CD4-positive, alpha-beta T cell treated with Interleukin-2 at 100 ng/mL for 4 hours (primary cell): ENCODE data around the gene PIK3IP1.
"Not testable (repeated sequence)": the region's sequence is repeated elsewhere in the genome, so short reads cannot be mapped to it uniquely, and the experiment has no call there.

ENCODE experiments used
- DNase-seq: peaks from one replicate; pipeline ENCODE4 v3.0.0-alpha.2; 2020; ENCODE audit warnings: low spot score

The PIK3IP1 gene

DNA sequence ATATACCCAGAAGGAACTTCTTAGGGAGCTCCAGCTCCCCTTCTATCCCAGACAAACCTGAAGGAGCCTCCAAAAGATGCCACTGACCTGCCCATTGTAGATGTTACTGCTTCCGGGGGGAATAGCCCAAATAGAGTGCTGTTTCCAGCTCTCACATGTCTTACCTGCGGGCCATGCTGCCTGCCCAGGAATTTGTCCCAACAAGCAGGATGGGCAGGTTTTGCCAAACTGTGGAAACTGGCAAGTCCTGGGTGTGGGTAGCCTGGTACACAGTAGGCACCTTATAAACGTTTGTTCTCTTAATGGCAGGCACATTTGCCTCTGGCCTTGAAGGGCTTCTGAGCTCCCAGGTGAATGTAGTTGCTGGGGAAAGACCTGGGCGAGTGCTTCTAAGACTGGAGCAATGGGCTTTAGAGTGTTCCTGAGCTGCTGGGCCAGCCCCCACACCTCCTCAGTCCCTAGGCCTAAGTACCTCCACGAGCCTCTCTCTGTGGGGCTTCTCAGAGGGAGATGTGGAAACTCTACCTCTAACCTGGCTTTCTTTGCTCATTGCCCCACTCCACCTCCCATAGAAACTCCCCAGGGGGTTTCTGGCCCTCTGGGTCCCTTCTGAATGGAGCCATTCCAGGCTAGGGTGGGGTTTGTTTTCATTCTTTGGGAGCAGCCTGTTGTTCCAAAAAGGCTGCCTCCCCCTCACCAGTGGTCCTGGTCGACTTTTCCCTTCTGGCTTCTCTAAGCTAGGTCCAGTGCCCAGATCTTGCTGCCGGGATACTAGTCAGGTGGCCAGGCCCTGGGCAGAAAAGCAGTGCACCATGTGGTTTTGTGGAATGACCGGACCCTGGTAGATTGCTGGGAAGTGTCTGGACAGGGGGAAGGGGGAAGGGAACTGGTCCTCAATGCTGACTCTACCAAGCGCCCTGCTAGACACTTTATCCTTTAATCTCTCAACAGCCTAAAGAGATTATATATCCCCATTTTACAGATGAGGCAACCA is 43.0 kb downstream of the PIK3IP1 start:
- no peak for DNase-seq

DNA sequence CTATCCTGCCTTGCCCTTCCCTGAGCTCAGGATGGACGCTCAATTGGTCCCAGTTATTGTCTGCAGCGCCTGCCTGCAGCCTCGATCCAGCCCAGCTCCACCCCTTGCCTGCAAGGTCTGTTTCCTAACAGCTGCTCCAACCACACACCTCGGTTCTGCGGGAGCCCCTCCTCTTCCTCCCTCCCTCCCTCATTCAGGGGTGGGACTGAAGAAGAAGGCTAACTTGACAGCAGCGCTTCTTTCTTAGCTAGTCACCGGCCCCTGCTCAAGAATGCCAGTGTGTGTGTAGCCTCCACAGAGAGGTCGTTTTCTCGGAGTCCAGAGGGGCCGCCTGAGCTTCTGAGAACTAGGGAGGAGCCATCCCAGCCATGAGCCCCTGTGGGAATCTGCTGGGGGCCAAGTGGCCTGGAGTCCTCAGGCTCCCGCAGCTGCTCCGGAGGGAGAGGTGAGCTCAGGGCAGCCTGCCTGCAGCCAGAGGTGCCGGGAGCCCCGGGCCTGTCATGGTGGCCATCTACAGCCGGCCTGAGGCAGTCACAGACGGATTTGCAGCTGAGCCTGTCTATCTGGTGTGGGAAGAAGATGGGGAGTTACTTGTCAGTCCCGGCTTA is 44.0 kb downstream of the PIK3IP1 start:
- peak; percentile 66 for DNase-seq

DNA sequence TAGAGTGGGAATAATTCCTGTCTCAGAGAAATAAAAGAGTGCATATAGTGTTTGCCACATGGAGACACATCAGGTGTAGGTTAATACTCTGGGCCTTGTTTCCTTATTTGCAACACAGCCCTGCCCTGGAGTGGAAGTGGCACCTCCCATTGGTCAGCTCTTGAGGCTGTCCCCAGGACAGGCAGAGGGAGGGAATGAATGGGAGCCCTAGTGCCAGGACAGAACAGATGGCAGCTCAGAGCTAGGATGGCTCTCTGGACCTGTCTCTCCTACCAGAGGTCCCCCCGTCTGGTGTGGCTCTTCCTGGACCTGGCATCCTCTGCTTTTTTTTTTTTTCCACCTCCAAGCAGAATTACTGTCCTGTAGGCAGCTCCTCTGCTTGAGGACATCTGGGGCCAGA is 44.6 kb downstream of the PIK3IP1 start:
- no peak for DNase-seq

DNA sequence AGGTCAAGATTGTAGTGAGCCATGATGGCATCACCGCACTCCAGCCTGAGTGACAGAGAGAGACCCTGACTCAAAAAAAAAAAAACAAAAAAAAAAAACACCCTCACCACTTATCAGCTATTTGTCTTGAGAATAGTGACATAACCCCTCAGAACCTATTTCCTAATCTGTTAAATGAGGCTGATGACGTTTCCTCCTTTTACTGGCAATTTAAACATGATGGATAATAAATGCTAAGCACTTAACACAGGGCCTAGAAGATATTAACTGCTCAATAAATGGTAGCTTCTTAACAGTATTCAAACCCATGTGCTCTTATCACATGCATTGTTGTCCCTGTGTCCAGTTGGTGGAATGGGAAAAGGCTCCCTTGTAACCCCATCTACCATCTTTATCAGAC is 45.6 kb downstream of the PIK3IP1 start:
- DNase-seq = no peak

DNA sequence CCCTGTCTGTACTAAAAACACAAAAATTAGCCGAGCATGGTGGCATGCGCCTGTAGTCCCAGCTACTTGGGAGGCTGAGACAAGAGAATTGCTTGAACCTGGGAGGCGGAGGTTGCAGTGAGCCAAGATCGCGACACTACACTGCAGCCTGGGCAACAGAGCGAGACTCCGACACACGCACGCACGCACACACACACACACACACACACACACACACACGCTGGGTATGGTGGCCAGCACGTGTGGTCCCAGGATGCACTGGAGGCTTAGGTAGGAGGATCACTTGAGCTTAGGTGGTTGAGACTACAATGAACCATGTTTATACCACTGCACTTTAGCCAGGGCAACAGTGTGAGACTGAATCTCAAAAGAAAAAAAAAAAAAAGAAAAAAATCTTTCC is 46.3 kb downstream of the PIK3IP1 start:
- not testable (repeated sequence) for DNase-seq

DNA sequence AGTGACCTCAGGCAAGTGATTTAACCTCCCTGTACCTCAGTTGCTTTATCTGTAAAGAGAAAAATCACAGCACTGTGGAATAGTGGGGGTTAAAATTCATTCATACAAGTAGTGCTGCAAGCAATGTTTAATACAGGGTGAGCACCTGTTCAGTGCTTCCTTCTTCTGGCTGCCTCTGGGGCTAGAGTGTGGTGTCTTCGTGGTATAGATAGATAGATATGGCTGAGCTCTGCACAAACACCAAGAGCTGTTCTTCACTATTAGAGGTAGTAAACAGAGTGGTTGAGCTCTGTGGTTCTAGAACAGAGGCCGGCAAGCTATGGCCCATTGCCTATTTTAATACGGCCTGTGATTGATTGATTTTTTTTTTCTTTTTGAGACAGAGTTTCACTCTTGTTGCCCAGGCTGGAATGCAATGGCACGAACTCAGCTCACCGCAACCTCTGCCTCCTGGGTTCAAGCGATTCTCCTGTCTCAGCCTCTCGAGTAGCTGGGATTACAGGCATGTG is 47.3 kb downstream of the PIK3IP1 start:
- DNase-seq = no peak

DNA sequence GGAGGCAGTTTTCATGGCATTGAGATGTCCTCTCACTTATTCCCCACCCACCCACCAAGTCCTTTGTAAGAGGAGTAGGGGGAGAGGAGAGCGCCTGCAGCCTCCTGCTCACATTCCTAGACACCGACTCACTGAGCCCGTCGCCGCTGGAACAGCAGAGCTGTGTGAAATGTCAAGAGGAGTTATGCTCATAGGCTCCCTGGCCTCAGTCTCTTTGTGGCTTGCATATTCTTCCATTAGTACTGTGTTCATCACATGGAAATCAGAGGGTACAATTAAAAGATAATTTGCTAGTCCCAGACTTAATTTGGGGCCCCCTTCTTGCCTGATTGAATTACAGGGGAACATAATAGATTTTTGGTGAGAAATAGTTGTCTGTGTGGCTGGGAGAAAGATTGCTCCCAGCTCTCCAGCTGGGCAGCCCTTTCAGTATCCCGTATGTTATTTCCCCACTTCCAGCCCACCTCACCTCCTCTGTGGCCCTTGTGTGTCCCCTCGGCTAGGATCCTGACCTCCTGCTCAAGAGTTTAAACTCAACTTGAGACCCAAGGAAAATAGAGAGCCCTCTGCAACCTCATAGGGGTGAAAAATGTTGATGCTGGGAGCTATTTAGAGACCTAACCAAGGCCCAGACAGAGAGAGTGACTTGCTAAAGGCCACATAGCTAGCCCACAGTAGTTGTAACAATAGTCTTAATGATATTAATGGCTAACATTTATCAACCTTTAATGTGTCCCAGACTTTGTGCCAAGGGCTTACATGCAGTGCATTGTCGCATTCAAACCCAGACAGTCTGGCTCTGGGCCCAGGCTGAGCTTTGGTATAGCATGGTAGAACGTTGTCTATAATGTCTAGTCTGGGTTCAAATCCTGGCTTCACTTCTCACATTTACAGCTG is 48.0 kb downstream of the PIK3IP1 start:
- no peak for DNase-seq

DNA sequence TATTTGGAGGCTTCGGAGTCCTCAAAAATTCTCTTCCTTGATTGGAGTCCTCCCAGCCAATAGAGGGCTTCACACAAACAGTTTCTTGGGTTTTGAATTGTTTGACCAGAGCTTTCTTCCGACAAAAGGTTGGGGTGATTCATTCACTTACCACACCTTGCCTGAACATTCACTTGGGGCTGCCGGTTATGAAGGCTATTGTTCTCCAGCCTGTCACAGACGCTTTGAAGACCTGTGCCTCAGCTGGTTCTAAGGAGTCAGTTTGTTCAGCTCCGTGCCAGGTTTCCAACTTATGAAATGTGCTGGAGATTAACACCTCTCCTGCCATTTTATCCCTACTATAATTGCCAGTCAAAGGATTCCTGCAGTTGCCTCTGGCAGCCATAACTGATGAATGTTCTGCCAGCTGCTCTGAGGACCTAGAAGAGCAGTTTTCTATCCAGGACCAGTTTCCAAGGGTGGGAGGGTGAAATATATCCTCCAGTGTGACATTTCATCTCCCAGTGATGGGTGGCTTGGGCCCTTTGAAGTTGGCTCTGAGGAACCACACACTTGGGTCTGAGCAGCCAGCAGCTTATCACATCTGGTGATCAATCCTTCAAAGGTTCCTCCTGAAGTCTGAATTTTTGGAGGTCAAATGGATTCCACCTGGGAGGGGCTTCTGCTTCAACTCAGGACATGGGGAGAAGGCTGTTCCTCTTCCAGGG is 48.8 kb downstream of the PIK3IP1 start:
- DNase-seq = no peak

DNA sequence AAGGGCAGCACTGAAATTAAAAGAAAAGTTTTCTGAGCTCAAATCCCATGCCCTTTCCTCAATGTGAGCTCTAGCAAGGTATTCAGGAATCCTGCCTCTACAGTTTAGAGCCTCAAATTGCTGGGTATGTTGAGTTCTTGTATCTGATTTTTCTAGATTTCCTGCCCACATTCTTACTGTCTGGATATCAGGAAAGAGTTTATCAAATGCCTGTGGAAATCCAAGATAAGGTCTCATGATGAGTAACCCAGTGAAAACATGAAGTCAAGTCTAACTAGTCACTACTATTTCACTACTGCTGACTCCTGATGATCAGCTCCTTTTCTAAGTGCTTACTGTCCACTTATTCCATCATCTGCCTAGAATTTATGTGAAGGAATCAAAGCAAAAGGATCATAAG is 50.4 kb downstream of the PIK3IP1 start:
- DNase-seq = no peak

DNA sequence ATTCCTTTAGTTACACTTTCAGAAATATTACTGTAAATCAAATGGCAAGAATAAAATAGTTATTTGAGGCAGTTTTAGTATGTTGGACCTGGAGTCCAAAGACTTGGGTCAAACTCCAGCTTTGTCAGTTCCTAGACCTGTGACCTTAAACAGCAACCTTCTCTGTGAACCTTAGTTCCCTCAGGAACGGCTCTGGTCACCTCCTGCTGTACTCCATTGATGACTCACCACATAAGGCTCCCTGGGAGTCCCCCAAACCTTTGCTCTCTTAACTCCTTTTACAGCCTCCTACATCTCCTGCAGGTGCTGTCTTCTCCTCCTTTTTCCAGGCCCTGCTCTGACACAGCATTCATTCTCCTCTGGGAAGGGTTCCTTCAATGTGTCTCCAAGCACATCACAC is 51.1 kb downstream of the PIK3IP1 start:
- DNase-seq = no peak

DNA sequence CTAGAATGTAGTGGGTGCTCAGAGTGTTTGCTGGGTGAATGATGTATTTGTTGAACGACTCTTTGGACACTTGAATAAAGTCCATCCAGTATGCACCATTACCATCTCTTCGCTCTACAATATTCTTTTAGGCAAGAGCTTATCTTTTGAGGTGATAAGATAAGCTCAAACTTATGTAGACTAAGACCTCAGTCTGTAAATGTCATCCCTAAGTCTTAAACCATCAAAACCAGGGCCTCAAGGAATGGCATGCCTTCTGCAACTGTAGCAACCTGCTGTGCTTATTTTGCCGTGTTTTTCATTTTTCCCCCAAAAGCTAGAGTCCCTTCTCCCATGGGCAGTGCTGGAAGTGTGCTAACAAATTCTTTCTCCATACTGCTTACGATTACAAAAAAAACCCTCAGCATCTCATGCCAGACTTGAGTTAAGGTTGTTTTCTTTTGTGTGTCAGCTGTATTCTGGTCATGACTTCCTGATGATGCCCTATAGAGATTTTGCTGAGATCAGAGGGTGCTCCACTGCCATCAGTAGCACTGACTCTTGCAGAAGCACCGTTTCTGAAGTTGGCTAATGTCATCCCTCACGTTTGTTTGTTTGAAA is 52.4 kb downstream of the PIK3IP1 start:
- no peak for DNase-seq

DNA sequence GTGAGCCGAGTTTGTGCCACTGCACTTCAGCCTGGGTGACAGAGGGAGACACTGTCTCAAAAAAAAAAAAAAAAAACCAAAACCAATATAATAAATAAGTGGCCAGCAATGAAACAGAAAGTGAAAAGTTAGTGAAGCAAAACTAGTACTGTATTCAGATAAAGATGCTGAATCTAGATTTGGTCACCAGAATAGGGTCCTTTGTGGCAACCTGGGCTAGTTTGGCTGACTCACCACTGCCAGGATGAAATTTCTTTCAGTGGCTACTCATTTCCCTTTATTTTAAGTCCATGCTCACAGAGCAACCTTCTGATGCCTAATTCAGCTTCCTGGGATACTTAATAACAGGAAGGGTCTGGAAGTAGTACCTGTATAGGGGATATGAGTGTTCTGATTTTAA is 54.2 kb downstream of the PIK3IP1 start:
- DNase-seq = no peak

DNA sequence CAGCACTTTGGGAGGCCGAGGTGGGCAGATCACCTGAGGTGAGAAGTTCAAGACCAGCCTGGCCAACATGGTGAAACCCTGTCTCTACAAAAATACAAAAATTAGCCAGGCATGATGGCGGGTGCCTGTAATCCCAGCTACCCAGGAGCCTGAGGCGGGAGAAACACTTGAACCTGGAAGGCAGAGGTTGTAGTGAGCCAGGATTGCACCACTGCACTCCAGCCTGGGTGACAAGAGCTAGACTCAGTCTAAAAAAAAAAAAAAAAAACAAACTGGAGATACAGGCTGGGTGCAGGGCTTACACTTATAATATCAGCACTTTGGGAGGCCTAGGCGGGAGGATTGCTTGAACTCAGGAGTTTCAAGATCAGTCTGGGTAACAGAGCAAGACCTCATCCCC is 56.2 kb downstream of the PIK3IP1 start:
- not testable (repeated sequence) for DNase-seq

DNA sequence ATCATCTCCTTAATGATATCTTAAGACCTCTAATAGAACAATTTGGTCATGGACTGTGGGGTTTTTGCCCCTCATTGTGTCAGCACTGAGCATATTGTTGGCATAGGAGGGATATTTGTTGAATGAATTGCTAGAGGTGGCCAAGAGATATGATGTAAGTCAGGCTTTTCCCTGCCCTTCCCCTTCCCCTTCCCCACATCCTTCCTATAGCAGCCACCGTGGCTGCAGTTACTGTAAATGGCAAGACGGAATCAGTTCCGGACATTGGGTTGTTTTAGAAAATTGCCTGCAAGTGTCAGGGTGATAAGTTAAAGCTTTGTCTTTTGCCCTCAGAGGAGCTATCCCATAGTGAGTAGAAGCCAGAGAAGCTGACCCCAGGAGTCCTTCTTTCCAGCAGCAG is 57.2 kb downstream of the PIK3IP1 start:
- no peak for DNase-seq

DNA sequence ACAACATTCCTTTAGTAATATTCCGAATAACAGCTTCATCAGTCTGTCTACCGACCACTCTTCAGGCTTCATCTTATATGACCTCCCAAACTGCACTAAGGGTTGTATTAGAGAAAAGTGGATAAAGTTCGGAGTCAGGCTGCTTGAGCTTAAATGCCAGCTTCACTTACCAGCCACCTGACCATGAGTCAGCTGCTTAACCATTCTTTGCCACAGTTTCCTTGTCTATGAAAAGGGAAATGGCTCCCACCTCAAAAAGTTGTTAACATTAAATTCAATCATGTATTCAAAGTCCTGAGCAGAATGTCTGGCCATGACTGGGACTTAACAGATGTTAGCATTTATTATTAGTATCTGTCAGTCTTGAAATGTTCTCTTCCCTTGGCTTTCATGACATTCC is 59.3 kb downstream of the PIK3IP1 start:
- no peak for DNase-seq
